SW480 (cell line): ENCODE measurements around the gene SPSB2.
A peak's percentile ranks its signal among the peaks of the same experiment; 100 is the strongest.
"Not testable (repeated sequence)": the region's sequence is repeated elsewhere in the genome, so short reads cannot be mapped to it uniquely, and the experiment has no call there.

Experiments
- DNase-seq: peaks from one replicate; pipeline ENCODE4 v3.0.0-alpha.2; 2016; ENCODE audit warnings: low spot score

The SPSB2 gene

GRCh38 chr12:6870304-6870703, 2.8 kb downstream of the SPSB2 start:
- DNase-seq: not testable (repeated sequence)

GRCh38 chr12:6869049-6870021, 3.8 kb downstream of the SPSB2 start:
- peak; percentile 89 for DNase-seq

- DNase-seq: no peak
Measured at GRCh38 chr12:6868211-6869048, 4.7 kb downstream of the SPSB2 start.

GRCh38 chr12:6867413-6868210, 5.5 kb downstream of the SPSB2 start, which contains the start of gene TPI1:
Gene TPI1 (plus strand): TSS chr12:6867531. CDS start chr12:6867567, 36 bp downstream.
- DNase-seq: peak; percentile 82

GRCh38 chr12:6866920-6867412, 6.1 kb downstream of the SPSB2 start:
- no peak for DNase-seq

GRCh38 chr12:6866163-6866919, 6.8 kb downstream of the SPSB2 start:
- no peak for DNase-seq

- DNase-seq: not testable (repeated sequence)
Measured at GRCh38 chr12:6865307-6865706, 7.8 kb downstream of the SPSB2 start.

- no peak for DNase-seq
Measured at GRCh38 chr12:6863586-6864321, 9.3 kb downstream of the SPSB2 start.

- no peak for DNase-seq
Measured at GRCh38 chr12:6863033-6863432, 10.1 kb downstream of the SPSB2 start.

- DNase-seq: no peak
Measured at GRCh38 chr12:6861391-6861790, 11.7 kb downstream of the SPSB2 start.

GRCh38 chr12:6860942-6861341, 12.2 kb downstream of the SPSB2 start:
- DNase-seq: no peak

- DNase-seq: no peak
Measured at GRCh38 chr12:6860116-6860515, 13.0 kb downstream of the SPSB2 start.

GRCh38 chr12:6858799-6859198, 14.3 kb downstream of the SPSB2 start:
- DNase-seq: no peak

GRCh38 chr12:6855322-6855721, 17.8 kb downstream of the SPSB2 start:
- DNase-seq: no peak

GRCh38 chr12:6854036-6854435, 19.1 kb downstream of the SPSB2 start:
- no peak for DNase-seq

- DNase-seq: no peak
Measured at GRCh38 chr12:6853626-6854025, 19.5 kb downstream of the SPSB2 start.

- DNase-seq: peak; percentile 71
Measured at GRCh38 chr12:6852651-6853354, 20.3 kb downstream of the SPSB2 start.

- peak; percentile 100 for DNase-seq
Measured at GRCh38 chr12:6851921-6852650, 21.0 kb downstream of the SPSB2 start, which contains the start of gene USP5. Gene USP5 (plus strand): TSS chr12:6852150. CDS start chr12:6852180, 30 bp downstream.
